GM23248 (cell line): ENCODE measurements around the gene SMARCD1. TPM values are rescaled to one million over a fixed set of nuclear protein-coding genes. Genes with fewer than 3 reads are reported as not detected.
A peak's percentile ranks its signal among the peaks of the same experiment; 100 is the strongest.

Experiments used
- DNase-seq: peaks from one replicate; pipeline ENCODE4 v3.0.0-alpha.2; 2015
- H2AFZ ChIP-seq: fragments of 200-600 bp; sonication (generic); 2 replicates; pipeline ENCODE4 v1.6.1; 2016; ENCODE audit warnings: antibody characterized with exemption
- H3F3A ChIP-seq: fragments of 200-600 bp; sonication (generic); 2 replicates; pipeline ENCODE4 v1.6.1; 2016; ENCODE audit warnings: mild to moderate bottlenecking, antibody characterized with exemption, mixed run types; ENCODE audit not compliant: insufficient read depth
- H3K27ac ChIP-seq: fragments of 200-600 bp; sonication (generic); 2 replicates; pipeline ENCODE4 v1.5.1; 2016; ENCODE audit warnings: mild to moderate bottlenecking
- H3K27me3 ChIP-seq: fragments of 200-600 bp; sonication (generic); replicated peaks from 2 replicates; pipeline ENCODE4 v1.6.1; 2016; ENCODE audit warnings: mild to moderate bottlenecking; ENCODE audit not compliant: insufficient read depth
- H3K36me3 ChIP-seq: fragments of 200-600 bp; sonication (generic); 2 replicates; pipeline ENCODE4 v1.6.1; 2016; ENCODE audit warnings: low read depth, mild to moderate bottlenecking
- H3K4me1 ChIP-seq: fragments of 200-600 bp; sonication (generic); 2 replicates; pipeline ENCODE4 v1.6.1; 2016; ENCODE audit warnings: mild to moderate bottlenecking; ENCODE audit not compliant: insufficient read depth
- H3K4me2 ChIP-seq: fragments of 200-600 bp; sonication (generic); one replicate; pipeline ENCODE4 v1.6.1; 2016; ENCODE audit warnings: mild to moderate bottlenecking; ENCODE audit not compliant: unreplicated experiment
- H3K4me3 ChIP-seq: fragments of 200-600 bp; sonication (generic); 2 replicates; pipeline ENCODE4 v1.5.1; 2016; ENCODE audit warnings: mild to moderate bottlenecking
- H3K79me2 ChIP-seq: fragments of 200-600 bp; sonication (generic); 2 replicates; pipeline ENCODE4 v1.6.1; 2016; ENCODE audit warnings: mild to moderate bottlenecking; ENCODE audit not compliant: insufficient read depth
- H3K9ac ChIP-seq: fragments of 200-600 bp; sonication (generic); 2 replicates; pipeline ENCODE4 v1.6.1; 2016; ENCODE audit warnings: mild to moderate bottlenecking
- H3K9me2 ChIP-seq: fragments of 200-600 bp; sonication (generic); 2 replicates; pipeline ENCODE4 v1.6.1; 2016; ENCODE audit warnings: mixed run types, mild to moderate bottlenecking, moderate library complexity; ENCODE audit not compliant: insufficient read depth
- H3K9me3 ChIP-seq: fragments of 200-600 bp; sonication (generic); one replicate; pipeline ENCODE4 v1.6.1; 2017; ENCODE audit warnings: low read depth
- H4K20me1 ChIP-seq: fragments of 200-600 bp; sonication (generic); 2 replicates; pipeline ENCODE4 v1.6.0; 2016; ENCODE audit not compliant: insufficient read depth
- EZH2 ChIP-seq: fragments of 200-600 bp; sonication (generic); IDR thresholded peaks from 2 replicates; pipeline ENCODE4 v1.6.1; 2018; ENCODE audit warnings: antibody characterized with exemption, mild to moderate bottlenecking; ENCODE audit not compliant: insufficient read depth, poor library complexity, severe bottlenecking
- EZH2phosphoT487 ChIP-seq: fragments of 200-600 bp; sonication (generic); IDR thresholded peaks from 2 replicates; pipeline ENCODE4 v1.6.1; 2018; ENCODE audit warnings: antibody characterized with exemption, moderate library complexity, mild to moderate bottlenecking, low read depth; ENCODE audit not compliant: insufficient read depth
- WGBS, 2 experiments: methylation state at CpG; one replicate each; pipeline ENCODE4 v1.1.6; 2015 to 2017; ENCODE audit warnings: low lambda C conversion rate in 2 of 2, low coverage in 1 of 2; ENCODE audit errors: missing lambda C conversion rate in 2 of 2; 5-methylcytosine and 5-hydroxymethylcytosine counted together
- in situ Hi-C: fragments of 300-500 bp; cut with MboI; formaldehyde crosslinking; loops from 2 replicates; pipeline ENCODE4 v1.15.0; 2020
- polyA plus RNA-seq: library from polyadenylated mRNA; unstranded; fragments of >200 nt; fragmentation: Nextera tagmentation; extraction: Ambion mirVana; gene quantifications from 2 replicates; pipeline ENCODE4 v1.2.1, GENCODE V29; 2016
- total RNA-seq: library from RNA; depleted of rRNA; stranded (reverse); fragments of >200 nt; shearing (Covaris generic); gene quantifications from 2 replicates; pipeline ENCODE4 v1.2.3, GENCODE V29; 2014

The SMARCD1 gene
- total and polyA plus RNA-seq, 2 experiments from 2014 or later = 6.4 to 41.9 TPM

DNA sequence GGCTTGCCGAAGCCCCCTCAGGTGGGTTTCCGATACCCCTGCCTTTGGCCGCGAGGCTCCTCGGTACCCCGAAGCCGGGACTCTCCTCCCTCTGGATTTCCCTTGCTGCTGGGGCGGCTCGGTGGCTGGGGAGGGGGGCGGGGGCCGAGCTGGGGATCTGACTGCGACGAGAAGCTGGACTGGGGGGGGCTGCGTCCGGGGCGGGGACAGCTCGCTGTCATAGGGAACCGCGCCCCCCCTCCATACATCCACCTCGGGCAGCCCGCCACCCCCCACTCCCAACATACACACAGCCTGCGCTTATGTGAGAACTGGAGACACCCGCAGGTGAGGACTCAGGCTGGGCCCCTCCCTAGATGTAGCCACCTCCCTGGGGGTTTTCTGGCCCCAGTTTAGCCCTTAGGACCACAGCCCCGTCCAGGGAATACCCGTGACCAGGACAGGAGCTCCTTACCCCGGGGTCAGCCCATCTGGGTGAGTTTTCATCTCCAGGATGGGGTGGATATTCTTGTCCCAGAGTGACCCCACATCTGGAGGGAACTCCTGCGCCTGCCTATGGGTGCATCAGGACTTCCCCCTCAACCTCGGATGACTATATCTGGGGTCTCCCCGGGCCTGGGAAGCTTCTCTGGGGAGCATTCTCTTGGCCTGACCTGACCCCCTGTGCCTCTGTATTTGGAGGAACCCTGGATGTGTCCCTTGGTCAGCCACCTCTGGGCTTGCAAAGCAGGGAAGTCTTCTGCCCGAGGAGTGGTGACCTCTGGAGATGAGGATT lies 27.1 kb upstream of the SMARCD1 start:
- Histone ChIP-seq H3K4me2 (peak overlapping the region; percentile 79), H3K4me1 (no peaks in the 10 kb centered on the region), H3K4me3 (peak overlapping the region; percentile 75), H2AFZ (peak overlapping the region; percentile 76), H3K9me3 (no peaks in the 10 kb centered on the region), H3K27ac (no peak overlapping the region), H3F3A (no peaks in the 10 kb centered on the region; the same call in 1 of the 2 replicates), H3K9ac (peak overlapping the region; percentile 50; the same call in 1 of the 2 replicates), H3K27me3 (no peaks in the 10 kb centered on the region), H3K9me2 (no peaks in the 10 kb centered on the region), H4K20me1 (no peaks in the 10 kb centered on the region), H3K36me3 (no peaks in the 10 kb centered on the region), H3K79me2 (no peaks in the 10 kb centered on the region)
- in situ Hi-C loops = loop anchor here (5.0 to 25.0 kb wide), 3 partner anchors 91 to 283 kb away; no protein-coding TSS in a partner anchor
- WGBS, 2 experiments = 28 to 45% methylated on average over 12 to 27 of the region's 30 CpGs
- no peak for DNase-seq
- no peak for TF ChIP-seq EZH2phosphoT487
- TF ChIP-seq EZH2 = no peak

DNA sequence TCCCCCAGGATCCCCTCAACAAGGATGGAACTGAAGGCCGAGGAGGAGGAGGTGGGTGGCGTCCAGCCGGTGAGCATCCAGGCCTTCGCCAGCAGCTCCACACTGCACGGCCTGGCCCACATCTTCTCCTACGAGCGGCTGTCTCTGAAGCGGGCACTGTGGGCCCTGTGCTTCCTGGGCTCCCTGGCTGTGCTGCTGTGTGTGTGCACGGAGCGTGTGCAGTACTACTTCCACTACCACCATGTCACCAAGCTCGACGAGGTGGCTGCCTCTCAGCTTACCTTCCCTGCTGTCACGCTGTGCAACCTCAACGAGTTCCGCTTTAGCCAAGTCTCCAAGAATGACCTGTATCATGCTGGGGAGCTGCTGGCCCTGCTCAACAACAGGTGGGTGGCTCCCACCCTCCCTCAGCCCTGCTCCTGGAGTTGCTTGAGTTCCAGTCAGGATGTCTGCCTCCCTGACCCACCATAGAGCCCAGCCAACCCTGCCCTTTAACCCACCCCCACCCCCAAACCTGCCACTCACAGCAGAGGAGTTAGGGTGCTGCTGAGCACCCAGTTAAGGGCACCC lies 26.3 kb upstream of the SMARCD1 start:
- no peaks in the 10 kb centered on the region for H3K36me3 ChIP-seq
- H3K9me3 ChIP-seq = no peaks in the 10 kb centered on the region
- no peak overlapping the region for H3K9ac ChIP-seq
- no peaks in the 10 kb centered on the region; the same call in 1 of the 2 replicates for H3F3A ChIP-seq
- H3K4me1 ChIP-seq = no peaks in the 10 kb centered on the region
- no peak for TF ChIP-seq EZH2
- no peak overlapping the region for H3K27ac ChIP-seq
- no peak for DNase-seq
- H3K4me2 ChIP-seq = no peak overlapping the region
- no peaks in the 10 kb centered on the region for H3K9me2 ChIP-seq
- in situ Hi-C loops = loop anchor here (5.0 to 25.0 kb wide), 3 partner anchors 92 to 284 kb away; no protein-coding TSS in a partner anchor
- no peaks in the 10 kb centered on the region for H3K27me3 ChIP-seq
- no peak overlapping the region for H3K4me3 ChIP-seq
- no peaks in the 10 kb centered on the region for H3K79me2 ChIP-seq
- no peak overlapping the region for H2AFZ ChIP-seq
- no peaks in the 10 kb centered on the region for H4K20me1 ChIP-seq
- WGBS, 2 experiments = 92 to 93% methylated on average over 15 of the region's 15 CpGs

DNA sequence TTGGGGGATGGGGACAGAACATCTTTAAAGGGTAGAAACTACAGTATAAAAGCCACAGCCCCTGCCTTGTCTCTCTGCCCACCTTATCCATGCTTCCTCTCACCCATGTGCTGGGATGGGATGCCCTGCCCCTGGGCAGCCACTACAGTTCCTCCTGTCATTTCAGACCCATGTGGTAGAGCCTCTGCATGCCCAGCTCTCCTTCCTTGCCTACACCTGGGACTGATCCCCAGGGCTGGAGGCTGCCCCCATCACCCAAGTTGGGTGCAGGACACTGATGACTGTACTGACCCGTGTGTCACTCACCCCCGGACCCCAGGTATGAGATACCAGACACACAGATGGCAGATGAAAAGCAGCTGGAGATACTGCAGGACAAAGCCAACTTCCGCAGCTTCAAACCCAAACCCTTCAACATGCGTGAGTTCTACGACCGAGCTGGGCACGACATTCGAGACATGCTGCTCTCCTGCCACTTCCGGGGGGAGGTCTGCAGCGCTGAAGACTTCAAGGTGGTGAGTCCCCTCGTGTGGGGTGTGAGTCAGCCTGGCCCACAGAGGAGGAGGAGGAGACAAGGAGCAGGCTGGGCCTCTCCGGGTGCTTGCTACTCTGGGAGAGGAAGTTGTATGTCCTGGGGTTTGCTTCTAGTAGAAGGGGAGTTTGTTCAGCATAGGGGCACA lies 25.6 kb upstream of the SMARCD1 start:
- 80 to 82% methylated on average over 12 of the region's 12 CpGs for WGBS, 2 experiments
- in situ Hi-C loops = loop anchor here (5.0 to 25.0 kb wide), 3 partner anchors 92 to 285 kb away; no protein-coding TSS in a partner anchor
- Histone ChIP-seq H3K27ac (no peak overlapping the region), H3F3A (no peaks in the 10 kb centered on the region; the same call in 1 of the 2 replicates), H3K4me2 (no peak overlapping the region), H3K9ac (no peak overlapping the region), H3K36me3 (no peaks in the 10 kb centered on the region), H3K4me3 (no peak overlapping the region), H3K4me1 (no peaks in the 10 kb centered on the region), H3K27me3 (no peaks in the 10 kb centered on the region), H2AFZ (no peak overlapping the region), H3K9me2 (no peaks in the 10 kb centered on the region), H4K20me1 (no peaks in the 10 kb centered on the region), H3K79me2 (no peaks in the 10 kb centered on the region), H3K9me3 (no peaks in the 10 kb centered on the region)
- TF ChIP-seq EZH2 (no peak), EZH2phosphoT487 (no peak)
- no peak for DNase-seq

- Histone ChIP-seq H3K9me3 (no peaks in the 10 kb centered on the region), H3F3A (no peaks in the 10 kb centered on the region; the same call in 1 of the 2 replicates), H4K20me1 (no peaks in the 10 kb centered on the region), H3K79me2 (no peaks in the 10 kb centered on the region), H2AFZ (no peak overlapping the region), H3K4me1 (no peaks in the 10 kb centered on the region), H3K4me3 (no peak overlapping the region), H3K9me2 (no peaks in the 10 kb centered on the region), H3K27ac (no peak overlapping the region), H3K27me3 (no peaks in the 10 kb centered on the region), H3K36me3 (no peaks in the 10 kb centered on the region), H3K4me2 (no peak overlapping the region), H3K9ac (no peak overlapping the region)
- no peak for DNase-seq
- WGBS, 2 experiments = 58 to 68% methylated on average over 4 of the region's 4 CpGs
- in situ Hi-C loops = loop anchor here (25.0 kb wide), 1 partner anchor 198 kb away; no protein-coding TSS in a partner anchor
- TF ChIP-seq EZH2 (no peak), EZH2phosphoT487 (no peak)
These were observed 25.0 kb upstream of the SMARCD1 start for GRCh38 chr12:50060120-50060468.
